22Rv1 (cell line): ENCODE results near the gene HK1.

Experiments
- ZFX ChIP-seq: fragments of 450-650 bp; IDR thresholded peaks from 2 replicates; pipeline ENCODE4 v1.6.1; 2017; ENCODE audit warnings: antibody characterized with exemption, borderline replicate concordance
- TF ChIP-seq, protein P1 (sequence below): fragments of 450-650 bp; IDR thresholded peaks from 2 replicates; pipeline ENCODE4 v1.5.1; 2017; ENCODE audit warnings: mild to moderate bottlenecking

DNA sequence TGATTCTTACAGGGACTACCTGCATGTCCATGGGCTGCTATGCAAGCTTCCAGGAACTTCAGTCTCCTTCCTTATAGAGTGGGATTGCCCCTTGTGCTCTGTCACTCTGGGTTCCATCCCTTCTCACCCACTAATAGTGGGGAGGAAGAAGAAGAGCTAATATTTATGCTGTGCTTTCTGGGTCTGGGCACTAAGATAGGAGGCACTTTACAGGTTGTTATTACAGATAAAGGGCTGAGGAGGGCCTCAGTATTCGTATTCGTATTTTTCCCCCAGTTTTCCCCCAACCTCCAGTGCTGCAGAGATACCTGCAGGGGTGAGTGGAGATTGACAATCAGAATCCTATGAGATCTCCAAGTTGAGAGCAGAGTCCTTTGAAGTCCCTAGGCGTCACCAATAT lies 14.2 kb downstream of the HK1 start:
- TF ChIP-seq, protein P1, sequence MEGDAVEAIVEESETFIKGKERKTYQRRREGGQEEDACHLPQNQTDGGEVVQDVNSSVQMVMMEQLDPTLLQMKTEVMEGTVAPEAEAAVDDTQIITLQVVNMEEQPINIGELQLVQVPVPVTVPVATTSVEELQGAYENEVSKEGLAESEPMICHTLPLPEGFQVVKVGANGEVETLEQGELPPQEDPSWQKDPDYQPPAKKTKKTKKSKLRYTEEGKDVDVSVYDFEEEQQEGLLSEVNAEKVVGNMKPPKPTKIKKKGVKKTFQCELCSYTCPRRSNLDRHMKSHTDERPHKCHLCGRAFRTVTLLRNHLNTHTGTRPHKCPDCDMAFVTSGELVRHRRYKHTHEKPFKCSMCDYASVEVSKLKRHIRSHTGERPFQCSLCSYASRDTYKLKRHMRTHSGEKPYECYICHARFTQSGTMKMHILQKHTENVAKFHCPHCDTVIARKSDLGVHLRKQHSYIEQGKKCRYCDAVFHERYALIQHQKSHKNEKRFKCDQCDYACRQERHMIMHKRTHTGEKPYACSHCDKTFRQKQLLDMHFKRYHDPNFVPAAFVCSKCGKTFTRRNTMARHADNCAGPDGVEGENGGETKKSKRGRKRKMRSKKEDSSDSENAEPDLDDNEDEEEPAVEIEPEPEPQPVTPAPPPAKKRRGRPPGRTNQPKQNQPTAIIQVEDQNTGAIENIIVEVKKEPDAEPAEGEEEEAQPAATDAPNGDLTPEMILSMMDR = no peak
- no peak for TF ChIP-seq ZFX
